ENCODE data around the gene GZMM.

GZMM gene

GRCh38 chr19:512547-513365 is 31.1 kb upstream of the GZMM start:
- DNase-seq: peak; percentile 90

- DNase-seq: no peak
Measured at GRCh38 chr19:513368-514165, 30.3 kb upstream of the GZMM start.

GRCh38 chr19:514166-514663 is 29.6 kb upstream of the GZMM start:
- DNase-seq: no peak

GRCh38 chr19:517721-518597 is 25.9 kb upstream of the GZMM start:
- DNase-seq: no peak

- no peak for DNase-seq
Measured at GRCh38 chr19:518598-519231, 25.1 kb upstream of the GZMM start.

- no peak for DNase-seq
Measured at GRCh38 chr19:519449-519865, 24.4 kb upstream of the GZMM start.

- DNase-seq: no peak
Measured at GRCh38 chr19:522726-523125, 21.1 kb upstream of the GZMM start.

- peak; percentile 69 for DNase-seq
Measured at GRCh38 chr19:524062-524674, 19.7 kb upstream of the GZMM start.

GRCh38 chr19:525029-525428 is 18.8 kb upstream of the GZMM start:
- DNase-seq: peak; percentile 45

- DNase-seq: no peak
Measured at GRCh38 chr19:525857-526419, 17.9 kb upstream of the GZMM start.

- DNase-seq: no peak
Measured at GRCh38 chr19:530134-531008, 13.5 kb upstream of the GZMM start.

- peak; percentile 91 for DNase-seq
Measured at GRCh38 chr19:531009-531752, 12.7 kb upstream of the GZMM start.

- DNase-seq: peak; percentile 70
Measured at GRCh38 chr19:531753-532560, 11.9 kb upstream of the GZMM start, which contains the start of gene CDC34. CDC34 (plus strand) TSS chr19:531760; CDS start chr19:531932, 172 bp downstream.

GRCh38 chr19:532561-533363 is 11.1 kb upstream of the GZMM start:
- peak; percentile 77 for DNase-seq

- no peak for DNase-seq
Measured at GRCh38 chr19:533364-534058, 10.3 kb upstream of the GZMM start.

- no peak for DNase-seq
Measured at GRCh38 chr19:534088-534487, 9.8 kb upstream of the GZMM start.
